ENCODE measurements around the gene NPHS1. TPM values are rescaled to one million over a fixed set of nuclear protein-coding genes. Genes with fewer than 3 reads are reported as not detected.

The NPHS1 gene
- total and polyA plus RNA-seq, 4 donors: under 0.01 TPM; not detected in 3

Small RNAs within 50 kb of the gene (small RNA-seq; reads per million reads assigned to genes)
- not detected for gene RN7SL402P

Other genes with a start within 250 kb of the NPHS1 start
- 1 to 10 TPM; 2.5 to 7.3 TPM for gene HAUS5, start 239.8 kb downstream of the NPHS1 start, total RNA-seq
- gene HAUS5, start 239.8 kb downstream of the NPHS1 start, polyA plus RNA-seq: 1 to 10 TPM; 1.9 to 2.2 TPM
- 10 to 100 TPM; 20.1 TPM for gene RBM42, start 223.5 kb downstream of the NPHS1 start, total RNA-seq
- gene RBM42, start 223.5 kb downstream of the NPHS1 start, polyA plus RNA-seq: 10 to 100 TPM; 17.8 to 34.7 TPM
- under 1 TPM; 0.17 to 0.70 TPM for gene ETV2, start 210.8 kb downstream of the NPHS1 start, total RNA-seq
- 1 to 10 TPM; 1.6 to 1.8 TPM for gene ETV2, start 210.8 kb downstream of the NPHS1 start, polyA plus RNA-seq
- 100 to 1,000 TPM; 139 to 191 TPM for gene COX6B1, start 204.2 kb downstream of the NPHS1 start, total RNA-seq
- gene COX6B1, start 204.2 kb downstream of the NPHS1 start, polyA plus RNA-seq: 100 to 1,000 TPM; 451 to 518 TPM
- under 1 TPM in 1 of 2 donors, not detected in 1; 0.56 TPM for gene UPK1A, start 186.0 kb downstream of the NPHS1 start, total RNA-seq
- under 1 TPM in 1 of 2 donors, not detected in 1; 0.10 TPM for gene UPK1A, start 186.0 kb downstream of the NPHS1 start, polyA plus RNA-seq
- gene ZBTB32, start 147.9 kb downstream of the NPHS1 start, total RNA-seq: not detected
- under 1 TPM in 1 of 2 donors, not detected in 1; 0.47 TPM for gene ZBTB32, start 147.9 kb downstream of the NPHS1 start, polyA plus RNA-seq
- gene KMT2B, start 134.5 kb downstream of the NPHS1 start, total RNA-seq: 10 to 100 TPM in 1 of 2 donors, 1 to 10 TPM in 1; 6.3 to 12.1 TPM
- 10 to 100 TPM in 1 of 2 donors, 1 to 10 TPM in 1; 3.7 to 10.3 TPM for gene KMT2B, start 134.5 kb downstream of the NPHS1 start, polyA plus RNA-seq
- gene IGFLR1, start 110.1 kb downstream of the NPHS1 start, total RNA-seq: 10 to 100 TPM in 1 of 2 donors, 1 to 10 TPM in 1; 7.0 to 11.2 TPM
- gene IGFLR1, start 110.1 kb downstream of the NPHS1 start, polyA plus RNA-seq: 10 to 100 TPM; 51.1 to 59.7 TPM
- 10 to 100 TPM in 1 of 2 donors, 1 to 10 TPM in 1; 4.5 to 14.8 TPM for gene U2AF1L4, start 107.1 kb downstream of the NPHS1 start, total RNA-seq
- 10 to 100 TPM; 12.0 to 36.5 TPM for gene U2AF1L4, start 107.1 kb downstream of the NPHS1 start, polyA plus RNA-seq
- gene PSENEN, start 106.9 kb downstream of the NPHS1 start, total RNA-seq: 1 to 10 TPM; 7.4 to 7.7 TPM
- 10 to 100 TPM; 33.8 to 58.1 TPM for gene PSENEN, start 106.9 kb downstream of the NPHS1 start, polyA plus RNA-seq
- gene LIN37, start 103.9 kb downstream of the NPHS1 start, total RNA-seq: 1 to 10 TPM; 2.6 to 7.0 TPM
- gene LIN37, start 103.9 kb downstream of the NPHS1 start, polyA plus RNA-seq: 1 to 10 TPM; 5.8 to 6.3 TPM
- 1 to 10 TPM; 2.7 to 4.4 TPM for gene HSPB6, start 95.5 kb downstream of the NPHS1 start, total RNA-seq
- 10 to 100 TPM in 1 of 2 donors, 1 to 10 TPM in 1; 6.9 to 17.7 TPM for gene HSPB6, start 95.5 kb downstream of the NPHS1 start, polyA plus RNA-seq
- gene PROSER3, start 94.3 kb downstream of the NPHS1 start, total RNA-seq: 1 to 10 TPM; 2.1 to 4.5 TPM
- 1 to 10 TPM; 2.4 to 3.1 TPM for gene PROSER3, start 94.3 kb downstream of the NPHS1 start, polyA plus RNA-seq
- gene ARHGAP33, start 76.9 kb downstream of the NPHS1 start, total RNA-seq: 10 to 100 TPM in 1 of 2 donors, 1 to 10 TPM in 1; 2.0 to 10.1 TPM
- 1 to 10 TPM in 1 of 2 donors, under 1 TPM in 1; 0.85 to 1.6 TPM for gene ARHGAP33, start 76.9 kb downstream of the NPHS1 start, polyA plus RNA-seq
- gene PRODH2, start 39.7 kb downstream of the NPHS1 start, total RNA-seq: 100 to 1,000 TPM in 1 of 2 donors, 10 to 100 TPM in 1; 56.4 to 116 TPM
- 100 to 1,000 TPM; 112 to 156 TPM for gene PRODH2, start 39.7 kb downstream of the NPHS1 start, polyA plus RNA-seq
- not detected for gene KIRREL2, start 4.4 kb upstream of the NPHS1 start, total RNA-seq
- not detected for gene KIRREL2, start 4.4 kb upstream of the NPHS1 start, polyA plus RNA-seq
- gene APLP1, start 16.1 kb upstream of the NPHS1 start, total RNA-seq: under 1 TPM in 1 of 2 donors, not detected in 1; 0.08 TPM
- gene APLP1, start 16.1 kb upstream of the NPHS1 start, polyA plus RNA-seq: under 1 TPM; 0.16 to 0.51 TPM
- 1 to 10 TPM; 1.3 to 2.4 TPM for gene NFKBID, start 48.0 kb upstream of the NPHS1 start, total RNA-seq
- 1 to 10 TPM in 1 of 2 donors, under 1 TPM in 1; 0.66 to 1.2 TPM for gene NFKBID, start 48.0 kb upstream of the NPHS1 start, polyA plus RNA-seq
- gene HCST, start 50.0 kb upstream of the NPHS1 start, total RNA-seq: 1 to 10 TPM; 2.0 to 3.1 TPM
- 10 to 100 TPM in 1 of 2 donors, 1 to 10 TPM in 1; 4.6 to 13.3 TPM for gene HCST, start 50.0 kb upstream of the NPHS1 start, polyA plus RNA-seq
- gene TYROBP, start 55.8 kb upstream of the NPHS1 start, total RNA-seq: 10 to 100 TPM; 26.8 to 37.6 TPM
- 10 to 100 TPM; 43.8 to 89.6 TPM for gene TYROBP, start 55.8 kb upstream of the NPHS1 start, polyA plus RNA-seq
- gene LRFN3, start 83.9 kb upstream of the NPHS1 start, total RNA-seq: 1 to 10 TPM in 1 of 2 donors, under 1 TPM in 1; 0.89 to 1.9 TPM
- 1 to 10 TPM; 2.2 to 8.4 TPM for gene LRFN3, start 83.9 kb upstream of the NPHS1 start, polyA plus RNA-seq
- 10 to 100 TPM in 1 of 2 donors, 1 to 10 TPM in 1; 8.4 to 28.4 TPM for gene SDHAF1, start 142.7 kb upstream of the NPHS1 start, total RNA-seq
- 10 to 100 TPM; 16.0 to 21.7 TPM for gene SDHAF1, start 142.7 kb upstream of the NPHS1 start, polyA plus RNA-seq
- gene SYNE4, start 156.3 kb upstream of the NPHS1 start, total RNA-seq: 1 to 10 TPM; 1.8 to 4.4 TPM
- 1 to 10 TPM; 4.3 to 5.7 TPM for gene SYNE4, start 156.3 kb upstream of the NPHS1 start, polyA plus RNA-seq
- gene ALKBH6, start 161.7 kb upstream of the NPHS1 start, total RNA-seq: 1 to 10 TPM; 6.3 to 8.3 TPM
- gene ALKBH6, start 161.7 kb upstream of the NPHS1 start, polyA plus RNA-seq: 10 to 100 TPM in 1 of 2 donors, 1 to 10 TPM in 1; 9.3 to 11.8 TPM
- gene CLIP3, start 180.4 kb upstream of the NPHS1 start, total RNA-seq: 1 to 10 TPM in 1 of 2 donors, under 1 TPM in 1; 0.59 to 1.5 TPM
- under 1 TPM; 0.78 to 0.82 TPM for gene CLIP3, start 180.4 kb upstream of the NPHS1 start, polyA plus RNA-seq
- 1 to 10 TPM; 1.8 to 2.3 TPM for gene THAP8, start 201.8 kb upstream of the NPHS1 start, total RNA-seq
- 1 to 10 TPM; 4.2 to 4.4 TPM for gene THAP8, start 201.8 kb upstream of the NPHS1 start, polyA plus RNA-seq
- gene WDR62, start 202.4 kb upstream of the NPHS1 start, total RNA-seq: 1 to 10 TPM in 1 of 2 donors, under 1 TPM in 1; 0.59 to 6.6 TPM
- under 1 TPM; 0.26 to 0.83 TPM for gene WDR62, start 202.4 kb upstream of the NPHS1 start, polyA plus RNA-seq

Data from liver (tissue), 5 donors.